ENCODE measurements around the gene APOO. TPM values are rescaled to one million over a fixed set of nuclear protein-coding genes. Genes with fewer than 3 reads are reported as not detected.
A peak's percentile ranks its signal among the peaks of the same experiment; 100 is the strongest.

APOO gene
- total and polyA plus RNA-seq, 2 of the 13 experiments (the other 11 are each of a cell fraction or from before 2014, with no cell fraction given) = 9.7 to 22.1 TPM

DNA sequence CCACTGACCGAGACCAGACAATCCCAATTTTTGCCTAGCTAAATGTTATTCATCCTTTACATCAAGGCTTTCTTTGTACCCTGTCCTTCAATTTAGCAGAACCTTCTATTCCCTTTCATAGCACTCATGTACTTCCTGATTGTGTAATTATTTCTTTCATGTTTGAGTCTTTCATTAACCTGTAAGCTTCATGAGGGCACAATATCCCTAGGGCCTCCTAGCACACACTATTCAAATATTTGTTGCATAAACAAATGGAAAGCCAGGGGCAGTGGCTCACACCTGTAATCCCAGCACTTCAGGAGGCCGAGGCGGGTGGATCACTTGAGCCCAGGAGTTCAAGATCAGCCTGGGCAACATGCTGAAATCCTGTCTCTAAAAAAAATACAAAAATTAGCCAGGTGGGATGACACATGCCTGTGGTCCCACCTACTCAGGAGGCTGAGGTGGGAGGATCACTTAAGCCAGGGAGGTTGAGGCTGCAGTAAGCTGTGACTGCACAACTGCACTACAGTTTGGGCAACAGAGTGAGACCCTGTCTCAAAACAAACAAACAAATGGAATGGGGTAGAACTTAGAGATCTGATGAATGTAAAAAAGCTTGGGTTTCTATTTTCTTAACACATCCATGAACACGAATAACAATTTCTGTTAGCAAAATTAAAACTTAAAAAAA lies 65.8 kb downstream of the APOO start (continued):
- TF ChIP-seq, protein P1, sequence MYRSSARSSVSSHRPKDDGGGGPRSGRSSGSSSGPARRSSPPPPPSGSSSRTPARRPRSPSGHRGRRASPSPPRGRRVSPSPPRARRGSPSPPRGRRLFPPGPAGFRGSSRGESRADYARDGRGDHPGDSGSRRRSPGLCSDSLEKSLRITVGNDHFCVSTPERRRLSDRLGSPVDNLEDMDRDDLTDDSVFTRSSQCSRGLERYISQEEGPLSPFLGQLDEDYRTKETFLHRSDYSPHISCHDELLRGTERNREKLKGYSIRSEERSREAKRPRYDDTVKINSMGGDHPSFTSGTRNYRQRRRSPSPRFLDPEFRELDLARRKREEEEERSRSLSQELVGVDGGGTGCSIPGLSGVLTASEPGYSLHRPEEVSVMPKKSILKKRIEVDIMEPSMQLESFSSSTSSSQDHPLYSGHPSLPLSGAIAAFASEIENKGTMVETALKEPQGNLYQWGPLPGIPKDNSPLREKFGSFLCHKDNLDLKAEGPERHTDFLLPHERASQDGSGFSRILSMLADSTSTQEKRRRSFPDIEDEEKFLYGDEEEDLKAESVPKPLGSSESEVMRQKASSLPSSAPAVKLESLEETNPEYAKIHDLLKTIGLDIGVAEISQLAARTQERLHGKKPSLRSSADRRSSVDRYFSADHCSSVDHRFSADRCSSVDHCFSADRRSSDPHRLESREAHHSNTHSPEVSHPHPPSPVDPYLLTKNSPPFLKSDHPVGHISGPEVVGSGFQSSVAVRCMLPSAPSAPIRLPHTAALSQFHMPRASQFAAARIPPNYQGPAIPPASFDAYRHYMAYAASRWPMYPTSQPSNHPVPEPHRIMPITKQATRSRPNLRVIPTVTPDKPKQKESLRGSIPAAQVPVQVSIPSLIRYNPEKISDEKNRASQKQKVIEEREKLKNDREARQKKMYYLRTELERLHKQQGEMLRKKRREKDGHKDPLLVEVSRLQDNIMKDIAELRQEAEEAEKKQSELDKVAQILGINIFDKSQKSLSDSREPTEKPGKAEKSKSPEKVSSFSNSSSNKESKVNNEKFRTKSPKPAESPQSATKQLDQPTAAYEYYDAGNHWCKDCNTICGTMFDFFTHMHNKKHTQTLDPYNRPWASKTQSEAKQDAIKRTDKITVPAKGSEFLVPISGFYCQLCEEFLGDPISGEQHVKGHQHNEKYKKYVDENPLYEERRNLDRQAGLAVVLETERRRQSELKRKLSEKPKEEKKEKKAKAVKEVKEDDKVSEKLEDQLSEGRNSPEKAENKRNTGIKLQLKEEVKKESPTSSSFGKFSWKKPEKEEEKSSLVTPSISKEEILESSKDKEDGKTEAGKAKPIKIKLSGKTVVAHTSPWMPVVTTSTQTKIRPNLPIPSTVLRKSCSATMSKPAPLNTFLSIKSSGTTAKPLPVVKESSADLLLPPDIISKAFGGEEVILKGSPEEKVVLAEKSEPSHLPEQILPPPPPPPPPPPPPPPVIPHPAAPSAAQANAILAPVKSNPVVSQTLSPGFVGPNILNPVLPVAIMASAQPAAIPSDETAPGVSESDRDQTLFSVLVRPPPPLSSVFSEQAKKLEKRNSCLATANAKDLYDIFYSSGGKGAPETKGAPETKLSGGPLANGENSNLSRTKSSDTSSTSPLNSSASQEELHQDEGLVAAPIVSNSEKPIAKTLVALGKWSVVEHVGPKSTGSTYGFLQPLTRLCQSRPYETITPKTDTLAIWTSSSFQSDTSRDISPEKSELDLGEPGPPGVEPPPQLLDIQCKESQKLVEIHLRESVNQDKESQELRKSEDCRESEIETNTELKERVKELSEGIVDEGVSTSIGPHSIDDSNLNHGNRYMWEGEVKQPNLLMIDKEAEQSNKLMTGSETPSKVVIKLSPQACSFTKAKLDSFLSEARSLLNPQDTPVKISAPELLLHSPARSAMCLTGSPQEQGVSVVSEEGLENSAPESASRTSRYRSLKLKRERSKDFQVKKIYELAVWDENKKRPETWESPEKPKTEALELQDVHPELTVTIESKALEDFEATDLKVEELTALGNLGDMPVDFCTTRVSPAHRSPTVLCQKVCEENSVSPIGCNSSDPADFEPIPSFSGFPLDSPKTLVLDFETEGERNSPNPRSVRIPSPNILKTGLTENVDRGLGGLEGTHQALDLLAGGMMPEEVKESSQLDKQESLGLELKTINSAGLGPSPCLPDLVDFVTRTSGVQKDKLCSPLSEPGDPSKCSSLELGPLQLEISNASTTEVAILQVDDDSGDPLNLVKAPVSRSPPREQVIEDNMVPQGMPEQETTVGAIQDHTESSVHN (CRISPR knock-in tag; IDR thresholded peaks at IDR 0.05) = no peak
- TF ChIP-seq, protein P2, sequence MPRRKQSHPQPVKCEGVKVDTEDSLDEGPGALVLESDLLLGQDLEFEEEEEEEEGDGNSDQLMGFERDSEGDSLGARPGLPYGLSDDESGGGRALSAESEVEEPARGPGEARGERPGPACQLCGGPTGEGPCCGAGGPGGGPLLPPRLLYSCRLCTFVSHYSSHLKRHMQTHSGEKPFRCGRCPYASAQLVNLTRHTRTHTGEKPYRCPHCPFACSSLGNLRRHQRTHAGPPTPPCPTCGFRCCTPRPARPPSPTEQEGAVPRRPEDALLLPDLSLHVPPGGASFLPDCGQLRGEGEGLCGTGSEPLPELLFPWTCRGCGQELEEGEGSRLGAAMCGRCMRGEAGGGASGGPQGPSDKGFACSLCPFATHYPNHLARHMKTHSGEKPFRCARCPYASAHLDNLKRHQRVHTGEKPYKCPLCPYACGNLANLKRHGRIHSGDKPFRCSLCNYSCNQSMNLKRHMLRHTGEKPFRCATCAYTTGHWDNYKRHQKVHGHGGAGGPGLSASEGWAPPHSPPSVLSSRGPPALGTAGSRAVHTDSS (CRISPR knock-in tag; conservative IDR thresholded peaks at IDR 0.05) = no peak
- TF ChIP-seq ZNF296 (CRISPR knock-in tag; conservative IDR thresholded peaks at IDR 0.05) (no peak), ZNF432 (CRISPR knock-in tag; IDR thresholded peaks at IDR 0.05; ENCODE audit: borderline replicate concordance) (no peak), ZNF333 (CRISPR knock-in tag; IDR thresholded peaks at IDR 0.05; ENCODE audit: borderline replicate concordance) (no peak), ZNF143 (CRISPR knock-in tag; IDR thresholded peaks at IDR 0.05) (no peak), ZBTB7B (CRISPR knock-in tag; IDR thresholded peaks at IDR 0.05) (no peak), CBX5 (CRISPR knock-in tag; IDR thresholded peaks at IDR 0.05; ENCODE audit: borderline replicate concordance) (no peak), SP1 (IDR thresholded peaks at IDR 0.05) (no peak), SP1 (CRISPR knock-in tag; IDR thresholded peaks at IDR 0.05) (no peak), SRSF9 (IDR thresholded peaks at IDR 0.05; ENCODE audit: borderline replicate concordance, insufficient read depth, low read depth, low read length, poor library complexity, severe bottlenecking) (no peak), ATF1 (CRISPR knock-in tag; IDR thresholded peaks at IDR 0.05) (no peak)
- TF ChIP-seq, protein P3, sequence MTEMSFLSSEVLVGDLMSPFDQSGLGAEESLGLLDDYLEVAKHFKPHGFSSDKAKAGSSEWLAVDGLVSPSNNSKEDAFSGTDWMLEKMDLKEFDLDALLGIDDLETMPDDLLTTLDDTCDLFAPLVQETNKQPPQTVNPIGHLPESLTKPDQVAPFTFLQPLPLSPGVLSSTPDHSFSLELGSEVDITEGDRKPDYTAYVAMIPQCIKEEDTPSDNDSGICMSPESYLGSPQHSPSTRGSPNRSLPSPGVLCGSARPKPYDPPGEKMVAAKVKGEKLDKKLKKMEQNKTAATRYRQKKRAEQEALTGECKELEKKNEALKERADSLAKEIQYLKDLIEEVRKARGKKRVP (CRISPR knock-in tag; IDR thresholded peaks at IDR 0.05) = peak in 1 of 2 experiments; percentile 73; a peak in 2 of 4 replicates
- TF ChIP-seq, protein P4, sequence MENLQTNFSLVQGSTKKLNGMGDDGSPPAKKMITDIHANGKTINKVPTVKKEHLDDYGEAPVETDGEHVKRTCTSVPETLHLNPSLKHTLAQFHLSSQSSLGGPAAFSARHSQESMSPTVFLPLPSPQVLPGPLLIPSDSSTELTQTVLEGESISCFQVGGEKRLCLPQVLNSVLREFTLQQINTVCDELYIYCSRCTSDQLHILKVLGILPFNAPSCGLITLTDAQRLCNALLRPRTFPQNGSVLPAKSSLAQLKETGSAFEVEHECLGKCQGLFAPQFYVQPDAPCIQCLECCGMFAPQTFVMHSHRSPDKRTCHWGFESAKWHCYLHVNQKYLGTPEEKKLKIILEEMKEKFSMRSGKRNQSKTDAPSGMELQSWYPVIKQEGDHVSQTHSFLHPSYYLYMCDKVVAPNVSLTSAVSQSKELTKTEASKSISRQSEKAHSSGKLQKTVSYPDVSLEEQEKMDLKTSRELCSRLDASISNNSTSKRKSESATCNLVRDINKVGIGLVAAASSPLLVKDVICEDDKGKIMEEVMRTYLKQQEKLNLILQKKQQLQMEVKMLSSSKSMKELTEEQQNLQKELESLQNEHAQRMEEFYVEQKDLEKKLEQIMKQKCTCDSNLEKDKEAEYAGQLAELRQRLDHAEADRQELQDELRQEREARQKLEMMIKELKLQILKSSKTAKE (CRISPR knock-in tag; IDR thresholded peaks at IDR 0.05; ENCODE audit: borderline replicate concordance) = peak; percentile 50; the same call in 1 of the 2 replicates
- TF ChIP-seq, protein P5, sequence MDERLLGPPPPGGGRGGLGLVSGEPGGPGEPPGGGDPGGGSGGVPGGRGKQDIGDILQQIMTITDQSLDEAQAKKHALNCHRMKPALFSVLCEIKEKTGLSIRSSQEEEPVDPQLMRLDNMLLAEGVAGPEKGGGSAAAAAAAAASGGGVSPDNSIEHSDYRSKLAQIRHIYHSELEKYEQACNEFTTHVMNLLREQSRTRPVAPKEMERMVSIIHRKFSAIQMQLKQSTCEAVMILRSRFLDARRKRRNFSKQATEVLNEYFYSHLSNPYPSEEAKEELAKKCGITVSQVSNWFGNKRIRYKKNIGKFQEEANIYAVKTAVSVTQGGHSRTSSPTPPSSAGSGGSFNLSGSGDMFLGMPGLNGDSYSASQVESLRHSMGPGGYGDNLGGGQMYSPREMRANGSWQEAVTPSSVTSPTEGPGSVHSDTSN (CRISPR knock-in tag; IDR thresholded peaks at IDR 0.05) = no peak
